C4-2B (cell line): Measurements from ENCODE around the gene LCN2.

ENCODE experiments used
- ZFX ChIP-seq: fragments of 450-650 bp; IDR thresholded peaks from 2 replicates; pipeline ENCODE4 v1.6.1; 2017
- TF ChIP-seq, protein P1 (sequence below): fragments of 450-650 bp; conservative IDR thresholded peaks from 2 replicates; pipeline ENCODE4 v1.5.1; 2017; ENCODE audit warnings: mild to moderate bottlenecking

DNA sequence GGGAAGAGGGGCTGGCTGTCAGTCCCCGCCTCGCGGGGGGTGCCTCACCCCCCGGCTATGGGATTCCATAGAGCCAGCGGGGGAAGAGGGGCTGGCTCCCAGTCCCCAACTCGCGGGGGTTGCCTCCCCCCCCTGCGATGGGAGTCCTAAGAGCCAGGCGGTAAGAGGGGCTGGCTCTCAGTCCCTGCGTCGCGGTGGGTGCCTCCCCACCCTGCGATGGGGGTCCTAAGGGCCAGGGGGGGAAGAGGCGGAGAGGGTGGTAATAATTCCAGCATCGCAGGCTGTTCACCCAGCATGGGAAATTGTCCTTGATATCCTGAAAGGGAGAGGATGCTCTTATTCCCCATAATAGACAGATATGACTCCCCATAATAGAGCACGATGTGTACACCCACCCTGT is 9.6 kb upstream of the LCN2 start:
- TF ChIP-seq, protein P1, sequence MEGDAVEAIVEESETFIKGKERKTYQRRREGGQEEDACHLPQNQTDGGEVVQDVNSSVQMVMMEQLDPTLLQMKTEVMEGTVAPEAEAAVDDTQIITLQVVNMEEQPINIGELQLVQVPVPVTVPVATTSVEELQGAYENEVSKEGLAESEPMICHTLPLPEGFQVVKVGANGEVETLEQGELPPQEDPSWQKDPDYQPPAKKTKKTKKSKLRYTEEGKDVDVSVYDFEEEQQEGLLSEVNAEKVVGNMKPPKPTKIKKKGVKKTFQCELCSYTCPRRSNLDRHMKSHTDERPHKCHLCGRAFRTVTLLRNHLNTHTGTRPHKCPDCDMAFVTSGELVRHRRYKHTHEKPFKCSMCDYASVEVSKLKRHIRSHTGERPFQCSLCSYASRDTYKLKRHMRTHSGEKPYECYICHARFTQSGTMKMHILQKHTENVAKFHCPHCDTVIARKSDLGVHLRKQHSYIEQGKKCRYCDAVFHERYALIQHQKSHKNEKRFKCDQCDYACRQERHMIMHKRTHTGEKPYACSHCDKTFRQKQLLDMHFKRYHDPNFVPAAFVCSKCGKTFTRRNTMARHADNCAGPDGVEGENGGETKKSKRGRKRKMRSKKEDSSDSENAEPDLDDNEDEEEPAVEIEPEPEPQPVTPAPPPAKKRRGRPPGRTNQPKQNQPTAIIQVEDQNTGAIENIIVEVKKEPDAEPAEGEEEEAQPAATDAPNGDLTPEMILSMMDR, result no peak
- TF ChIP-seq ZFX, result no peak
